Memory B cell (primary cell): ENCODE data around the gene SYT1.

ENCODE experiments used
- ATAC-seq: fragments of 150-1000 bp; cut with Tn5 transposase; 2 replicates; pipeline ENCODE4 v1.10.0; 2021; ENCODE audit warnings: low read depth, mild to moderate bottlenecking, moderate library complexity
- DNase-seq, 2 donors: peaks; one replicate each; pipeline ENCODE4 v3.0.0; 2022; ENCODE audit warnings: low spot score in 2 of 2
- H3K27ac Mint-ChIP-seq: one replicate; pipeline ENCODE4 v1.8.0; 2022; ENCODE audit warnings: mild to moderate bottlenecking, moderate library complexity, mixed read lengths
- H3K27me3 Mint-ChIP-seq: one replicate; pipeline ENCODE4 v1.8.0; 2022; ENCODE audit warnings: mixed read lengths
- H3K36me3 Mint-ChIP-seq: one replicate; pipeline ENCODE4 v1.8.0; 2022; ENCODE audit warnings: mild to moderate bottlenecking, mixed read lengths
- H3K4me1 Mint-ChIP-seq: one replicate; pipeline ENCODE4 v1.8.0; 2022; ENCODE audit warnings: mixed read lengths
- H3K4me3 Mint-ChIP-seq: one replicate; pipeline ENCODE4 v1.8.0; 2022; ENCODE audit warnings: mild to moderate bottlenecking, moderate library complexity, mixed read lengths
- H3K9me3 Mint-ChIP-seq: one replicate; pipeline ENCODE4 v1.8.0; 2022; ENCODE audit warnings: mixed read lengths

The SYT1 gene

GRCh38 chr12:78928200-78929074 lies 63.9 kb downstream of the SYT1 start:
- Mint-ChIP-seq H3K4me1 (peaks cover 3% of the 10 kb centered on the region), H3K27ac (no peak overlapping the region), H3K9me3 (peaks cover 5% of the 10 kb centered on the region), H3K4me3 (no peak overlapping the region), H3K27me3 (no peaks in the 10 kb centered on the region), H3K36me3 (no peaks in the 10 kb centered on the region)
- no peak for ATAC-seq
- no peak for DNase-seq

GRCh38 chr12:78929075-78929418 lies 64.5 kb downstream of the SYT1 start:
- H3K27ac Mint-ChIP-seq, result no peak overlapping the region
- no peak for ATAC-seq
- H3K36me3 Mint-ChIP-seq, result no peaks in the 10 kb centered on the region
- DNase-seq, result no peak
- H3K4me1 Mint-ChIP-seq, result peaks cover 3% of the 10 kb centered on the region
- peaks cover 5% of the 10 kb centered on the region for H3K9me3 Mint-ChIP-seq
- no peak overlapping the region for H3K4me3 Mint-ChIP-seq
- H3K27me3 Mint-ChIP-seq, result no peaks in the 10 kb centered on the region

GRCh38 chr12:78931466-78931990 lies 67.0 kb downstream of the SYT1 start:
- Mint-ChIP-seq H3K9me3 (peaks cover 5% of the 10 kb centered on the region), H3K4me1 (peaks cover 3% of the 10 kb centered on the region), H3K27me3 (no peaks in the 10 kb centered on the region), H3K27ac (no peak overlapping the region), H3K36me3 (no peaks in the 10 kb centered on the region), H3K4me3 (no peak overlapping the region)
- DNase-seq (no peak), ATAC-seq (no peak)

- Mint-ChIP-seq H3K4me1 (no peaks in the 10 kb centered on the region), H3K9me3 (peaks cover 5% of the 10 kb centered on the region), H3K4me3 (no peak overlapping the region), H3K27ac (no peak overlapping the region), H3K27me3 (no peaks in the 10 kb centered on the region), H3K36me3 (no peaks in the 10 kb centered on the region)
- DNase-seq (no peak), ATAC-seq (no peak)
These were observed 68.4 kb downstream of the SYT1 start for GRCh38 chr12:78933014-78933413.

GRCh38 chr12:78938341-78939084 lies 73.9 kb downstream of the SYT1 start:
- Mint-ChIP-seq H3K4me3 (no peak overlapping the region), H3K4me1 (no peaks in the 10 kb centered on the region), H3K36me3 (no peaks in the 10 kb centered on the region), H3K27me3 (no peaks in the 10 kb centered on the region), H3K9me3 (peaks cover 4% of the 10 kb centered on the region), H3K27ac (no peak overlapping the region)
- ATAC-seq, result no peak
- no peak for DNase-seq

GRCh38 chr12:78949532-78949931 lies 85.0 kb downstream of the SYT1 start:
- H3K9me3 Mint-ChIP-seq, result no peaks in the 10 kb centered on the region
- no peak overlapping the region for H3K27ac Mint-ChIP-seq
- DNase-seq (no peak), ATAC-seq (no peak)
- H3K27me3 Mint-ChIP-seq, result no peaks in the 10 kb centered on the region
- no peaks in the 10 kb centered on the region for H3K4me1 Mint-ChIP-seq
- H3K4me3 Mint-ChIP-seq, result no peak overlapping the region
- H3K36me3 Mint-ChIP-seq, result no peaks in the 10 kb centered on the region

- Mint-ChIP-seq H3K36me3 (no peaks in the 10 kb centered on the region), H3K27me3 (no peaks in the 10 kb centered on the region), H3K27ac (no peak overlapping the region), H3K9me3 (no peaks in the 10 kb centered on the region), H3K4me3 (no peak overlapping the region), H3K4me1 (no peaks in the 10 kb centered on the region)
- no peak for ATAC-seq
- no peak for DNase-seq
These were observed 87.4 kb downstream of the SYT1 start for GRCh38 chr12:78951803-78952551.

- no peak overlapping the region for H3K4me3 Mint-ChIP-seq
- H3K27ac Mint-ChIP-seq, result no peak overlapping the region
- H3K9me3 Mint-ChIP-seq, result no peaks in the 10 kb centered on the region
- no peaks in the 10 kb centered on the region for H3K36me3 Mint-ChIP-seq
- DNase-seq (no peak), ATAC-seq (no peak)
- no peaks in the 10 kb centered on the region for H3K27me3 Mint-ChIP-seq
- H3K4me1 Mint-ChIP-seq, result no peaks in the 10 kb centered on the region
These were observed 88.0 kb downstream of the SYT1 start for GRCh38 chr12:78952552-78952929.

- Mint-ChIP-seq H3K4me3 (no peak overlapping the region), H3K27me3 (no peaks in the 10 kb centered on the region), H3K4me1 (no peaks in the 10 kb centered on the region), H3K9me3 (peaks cover 1% of the 10 kb centered on the region), H3K36me3 (no peaks in the 10 kb centered on the region), H3K27ac (no peak overlapping the region)
- ATAC-seq, result no peak
- DNase-seq, result no peak
These were observed 94.4 kb downstream of the SYT1 start for GRCh38 chr12:78958941-78959340.

GRCh38 chr12:78959556-78959955 lies 95.0 kb downstream of the SYT1 start:
- H3K27me3 Mint-ChIP-seq, result no peaks in the 10 kb centered on the region
- H3K9me3 Mint-ChIP-seq, result peaks cover 1% of the 10 kb centered on the region
- H3K36me3 Mint-ChIP-seq, result no peaks in the 10 kb centered on the region
- no peak for DNase-seq
- no peak overlapping the region for H3K4me3 Mint-ChIP-seq
- no peaks in the 10 kb centered on the region for H3K4me1 Mint-ChIP-seq
- ATAC-seq, result no peak
- no peak overlapping the region for H3K27ac Mint-ChIP-seq

- DNase-seq (no peak), ATAC-seq (no peak)
- no peaks in the 10 kb centered on the region for H3K4me1 Mint-ChIP-seq
- H3K36me3 Mint-ChIP-seq, result no peaks in the 10 kb centered on the region
- H3K27me3 Mint-ChIP-seq, result no peaks in the 10 kb centered on the region
- H3K27ac Mint-ChIP-seq, result no peak overlapping the region
- H3K9me3 Mint-ChIP-seq, result peaks cover 1% of the 10 kb centered on the region
- no peak overlapping the region for H3K4me3 Mint-ChIP-seq
These were observed 96.6 kb downstream of the SYT1 start for GRCh38 chr12:78961171-78961570.

- ATAC-seq (no peak), DNase-seq (no peak)
- Mint-ChIP-seq H3K4me1 (no peaks in the 10 kb centered on the region), H3K36me3 (no peaks in the 10 kb centered on the region), H3K9me3 (peaks cover 1% of the 10 kb centered on the region), H3K4me3 (no peak overlapping the region), H3K27me3 (no peaks in the 10 kb centered on the region), H3K27ac (no peak overlapping the region)
These were observed 99.1 kb downstream of the SYT1 start for GRCh38 chr12:78963439-78964227.

- no peak for DNase-seq
- H3K36me3 Mint-ChIP-seq, result no peaks in the 10 kb centered on the region
These were observed 99.9 kb downstream of the SYT1 start for GRCh38 chr12:78964521-78964920.

More at GRCh38 chr12:78964521-78964920, 99.9 kb downstream of the SYT1 start:
- H3K27me3 Mint-ChIP-seq, result no peaks in the 10 kb centered on the region
- H3K27ac Mint-ChIP-seq, result no peak overlapping the region
- H3K9me3 Mint-ChIP-seq, result peaks cover 1% of the 10 kb centered on the region
- ATAC-seq, result no peak
- no peak overlapping the region for H3K4me3 Mint-ChIP-seq
- H3K4me1 Mint-ChIP-seq, result no peaks in the 10 kb centered on the region
